Endothelial cell (in vitro differentiated cells): Measurements from ENCODE around the gene OLFM1. TPM values are rescaled to one million over a fixed set of nuclear protein-coding genes. Genes with fewer than 3 reads are reported as not detected.

Experiments
- DNase-seq: peaks from one replicate; pipeline ENCODE4 v3.0.0; 2021; ENCODE audit warnings: low spot score
- H3K27ac Mint-ChIP-seq: one replicate; pipeline ENCODE4 v1.8.0; 2021; ENCODE audit warnings: mixed read lengths, inconsistent platforms; ENCODE audit not compliant: unreplicated experiment
- H3K27me3 Mint-ChIP-seq: one replicate; pipeline ENCODE4 v1.8.0; 2021; ENCODE audit warnings: mild to moderate bottlenecking, moderate library complexity, mixed read lengths, inconsistent platforms; ENCODE audit not compliant: unreplicated experiment
- H3K36me3 Mint-ChIP-seq: one replicate; pipeline ENCODE4 v1.8.0; 2021; ENCODE audit warnings: mild to moderate bottlenecking, low read depth, mixed read lengths, inconsistent platforms; ENCODE audit not compliant: unreplicated experiment
- H3K4me1 Mint-ChIP-seq: one replicate; pipeline ENCODE4 v1.8.0; 2021; ENCODE audit warnings: mild to moderate bottlenecking, mixed read lengths, inconsistent platforms; ENCODE audit not compliant: unreplicated experiment
- H3K4me3 Mint-ChIP-seq: one replicate; pipeline ENCODE4 v1.8.0; 2021; ENCODE audit warnings: mild to moderate bottlenecking, mixed read lengths, inconsistent platforms; ENCODE audit not compliant: unreplicated experiment
- H3K9me3 Mint-ChIP-seq: one replicate; pipeline ENCODE4 v1.8.0; 2021; ENCODE audit warnings: mixed read lengths, inconsistent platforms; ENCODE audit not compliant: unreplicated experiment
- total RNA-seq: library from RNA; stranded (reverse); fragmentation: NEBNext Ultra II Directional; extraction: Animal tissue kit (Norgen Biotek cat#: 25700); gene quantifications from one replicate; pipeline ENCODE4 v1.2.1, GENCODE V29; 2021; ENCODE audit not compliant: unreplicated experiment
- TF ChIP-seq, protein P1 (sequence below): fragments of 200-600 bp; sonication (generic); IDR thresholded peaks from one replicate; pipeline ENCODE4 v1.5.0; 2021; ENCODE audit warnings: antibody characterized with exemption; ENCODE audit not compliant: unreplicated experiment

OLFM1 gene
- total RNA-seq, 1 donor from 2014 or later, result 0.74 TPM

- Mint-ChIP-seq H3K4me3 (no peak overlapping the region), H3K36me3 (peaks cover 3% of the 10 kb centered on the region), H3K4me1 (no peaks in the 10 kb centered on the region)
These were observed 8.3 kb downstream of the OLFM1 start for GRCh38 chr9:135095470-135096407.

DNA sequence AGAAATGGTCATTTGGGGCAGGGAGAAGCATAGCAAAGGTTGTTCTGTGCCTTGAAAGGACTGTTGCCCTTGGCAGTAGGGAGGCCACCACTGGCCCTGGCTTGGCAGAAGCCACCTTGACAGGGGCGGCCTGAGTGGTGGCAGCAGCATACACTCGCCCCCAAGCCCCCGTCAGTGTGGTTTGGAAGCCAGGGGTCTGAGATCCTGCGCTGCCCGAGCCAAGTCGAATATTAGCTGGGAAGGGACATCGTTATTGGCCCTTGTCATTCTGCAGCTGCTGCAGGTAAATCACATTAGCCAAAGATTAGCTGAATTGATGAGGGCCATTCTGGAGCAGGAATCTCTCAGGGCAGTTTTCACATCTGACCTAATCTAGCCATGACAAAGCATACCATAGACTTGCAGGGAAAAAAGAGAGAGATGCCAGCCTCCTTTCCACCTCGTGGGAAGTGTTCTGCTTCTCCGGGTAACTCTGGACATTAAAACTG, 9.0 kb downstream of the OLFM1 start:
- no peak for DNase-seq
- H3K4me3 Mint-ChIP-seq, result no peak overlapping the region
- H3K27me3 Mint-ChIP-seq, result peaks cover 6% of the 10 kb centered on the region
- peaks cover 3% of the 10 kb centered on the region for H3K36me3 Mint-ChIP-seq
- H3K9me3 Mint-ChIP-seq, result no peaks in the 10 kb centered on the region
- no peaks in the 10 kb centered on the region for H3K4me1 Mint-ChIP-seq
- H3K27ac Mint-ChIP-seq, result no peak overlapping the region
- TF ChIP-seq, protein P1, sequence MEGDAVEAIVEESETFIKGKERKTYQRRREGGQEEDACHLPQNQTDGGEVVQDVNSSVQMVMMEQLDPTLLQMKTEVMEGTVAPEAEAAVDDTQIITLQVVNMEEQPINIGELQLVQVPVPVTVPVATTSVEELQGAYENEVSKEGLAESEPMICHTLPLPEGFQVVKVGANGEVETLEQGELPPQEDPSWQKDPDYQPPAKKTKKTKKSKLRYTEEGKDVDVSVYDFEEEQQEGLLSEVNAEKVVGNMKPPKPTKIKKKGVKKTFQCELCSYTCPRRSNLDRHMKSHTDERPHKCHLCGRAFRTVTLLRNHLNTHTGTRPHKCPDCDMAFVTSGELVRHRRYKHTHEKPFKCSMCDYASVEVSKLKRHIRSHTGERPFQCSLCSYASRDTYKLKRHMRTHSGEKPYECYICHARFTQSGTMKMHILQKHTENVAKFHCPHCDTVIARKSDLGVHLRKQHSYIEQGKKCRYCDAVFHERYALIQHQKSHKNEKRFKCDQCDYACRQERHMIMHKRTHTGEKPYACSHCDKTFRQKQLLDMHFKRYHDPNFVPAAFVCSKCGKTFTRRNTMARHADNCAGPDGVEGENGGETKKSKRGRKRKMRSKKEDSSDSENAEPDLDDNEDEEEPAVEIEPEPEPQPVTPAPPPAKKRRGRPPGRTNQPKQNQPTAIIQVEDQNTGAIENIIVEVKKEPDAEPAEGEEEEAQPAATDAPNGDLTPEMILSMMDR, result no peak

More at GRCh38 chr9:135095470-135096407, 8.3 kb downstream of the OLFM1 start:
- TF ChIP-seq, protein P1, result no peak
- Mint-ChIP-seq H3K9me3 (no peaks in the 10 kb centered on the region), H3K27ac (no peak overlapping the region), H3K27me3 (peaks cover 6% of the 10 kb centered on the region)
- no peak for DNase-seq

GRCh38 chr9:135098400-135099105, 11.1 kb downstream of the OLFM1 start:
- Mint-ChIP-seq H3K27me3 (peaks cover 4% of the 10 kb centered on the region), H3K9me3 (no peaks in the 10 kb centered on the region), H3K27ac (no peak overlapping the region), H3K36me3 (peaks cover 3% of the 10 kb centered on the region), H3K4me3 (no peak overlapping the region), H3K4me1 (no peaks in the 10 kb centered on the region)
- TF ChIP-seq, protein P1, result no peak
- DNase-seq, result peak; percentile 65

DNA sequence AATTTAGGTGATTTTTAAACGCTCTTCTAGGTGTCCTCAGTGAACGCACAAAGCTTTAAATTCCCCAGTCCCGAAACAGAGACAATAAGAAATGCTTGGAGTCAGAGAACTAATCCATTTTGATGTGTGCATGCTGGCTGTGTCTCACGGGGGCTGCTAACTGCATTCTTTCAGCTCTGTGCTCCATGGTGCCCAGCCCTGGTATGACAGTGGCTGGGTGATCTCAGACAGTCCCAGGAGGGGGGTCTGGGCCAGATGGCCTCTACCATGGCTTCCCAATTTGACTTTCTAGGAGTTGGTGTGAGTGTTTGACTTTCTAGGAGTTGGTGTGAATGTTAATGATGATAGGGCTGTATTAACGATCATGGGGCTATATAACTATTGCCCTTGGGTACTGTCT, 12.1 kb downstream of the OLFM1 start:
- Mint-ChIP-seq H3K4me1 (no peaks in the 10 kb centered on the region), H3K27me3 (peaks cover 4% of the 10 kb centered on the region), H3K9me3 (no peaks in the 10 kb centered on the region), H3K36me3 (peaks cover 3% of the 10 kb centered on the region), H3K4me3 (no peak overlapping the region), H3K27ac (no peak overlapping the region)
- TF ChIP-seq, protein P1, result no peak
- DNase-seq, result no peak
